Suprapubic skin (tissue), 3 donors: ENCODE measurements around the gene DNAJC15.

ENCODE experiments used
- POLR2A ChIP-seq, 2 donors: fragments of 450-650 bp; IDR thresholded peaks; one replicate each; pipeline ENCODE4 v1.6.1; 2017; ENCODE audit warnings: antibody characterized with exemption in 2 of 2, mild to moderate bottlenecking in 2 of 2, moderate library complexity in 2 of 2
- TF ChIP-seq, protein P1 (sequence below), 2 donors: fragments of 200-600 bp in 1 of 2; fragments of 450-650 bp in 1 of 2; sonication (generic) in 1 of 2; IDR thresholded peaks; one replicate each; pipeline ENCODE4 v1.5.1; 2016 to 2019; ENCODE audit warnings: antibody characterized with exemption in 2 of 2, mild to moderate bottlenecking in 1 of 2, moderate library complexity in 1 of 2

DNA sequence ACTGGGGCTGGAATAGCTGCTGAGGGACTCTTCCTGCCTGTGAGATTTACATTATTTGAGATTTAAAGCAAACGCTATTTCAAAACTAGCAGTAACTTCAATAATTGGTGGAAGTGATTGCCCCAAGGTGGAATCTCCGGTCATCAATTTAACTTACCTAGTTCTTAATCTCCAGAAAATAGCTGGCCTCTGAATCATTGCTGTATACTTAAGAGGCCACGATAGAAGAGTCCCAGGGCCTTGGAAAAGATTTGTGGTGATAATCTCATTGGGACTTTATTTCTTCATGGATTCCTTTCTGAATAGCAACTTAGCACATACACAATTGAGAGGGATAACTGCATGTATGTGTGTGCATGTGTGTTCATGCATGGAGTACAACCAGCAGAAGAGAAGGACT lies 120.2 kb downstream of the DNAJC15 start:
- TF ChIP-seq, protein P1, sequence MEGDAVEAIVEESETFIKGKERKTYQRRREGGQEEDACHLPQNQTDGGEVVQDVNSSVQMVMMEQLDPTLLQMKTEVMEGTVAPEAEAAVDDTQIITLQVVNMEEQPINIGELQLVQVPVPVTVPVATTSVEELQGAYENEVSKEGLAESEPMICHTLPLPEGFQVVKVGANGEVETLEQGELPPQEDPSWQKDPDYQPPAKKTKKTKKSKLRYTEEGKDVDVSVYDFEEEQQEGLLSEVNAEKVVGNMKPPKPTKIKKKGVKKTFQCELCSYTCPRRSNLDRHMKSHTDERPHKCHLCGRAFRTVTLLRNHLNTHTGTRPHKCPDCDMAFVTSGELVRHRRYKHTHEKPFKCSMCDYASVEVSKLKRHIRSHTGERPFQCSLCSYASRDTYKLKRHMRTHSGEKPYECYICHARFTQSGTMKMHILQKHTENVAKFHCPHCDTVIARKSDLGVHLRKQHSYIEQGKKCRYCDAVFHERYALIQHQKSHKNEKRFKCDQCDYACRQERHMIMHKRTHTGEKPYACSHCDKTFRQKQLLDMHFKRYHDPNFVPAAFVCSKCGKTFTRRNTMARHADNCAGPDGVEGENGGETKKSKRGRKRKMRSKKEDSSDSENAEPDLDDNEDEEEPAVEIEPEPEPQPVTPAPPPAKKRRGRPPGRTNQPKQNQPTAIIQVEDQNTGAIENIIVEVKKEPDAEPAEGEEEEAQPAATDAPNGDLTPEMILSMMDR (IDR thresholded peaks at IDR 0.05) = no peak
- no peak for TF ChIP-seq POLR2A (IDR thresholded peaks at IDR 0.05)
